Measurements from ENCODE around the gene AKAP13. TPM values are rescaled to one million over a fixed set of nuclear protein-coding genes. Genes with fewer than 3 reads are reported as not detected.
A peak's percentile ranks its signal among the peaks of the same experiment; 100 is the strongest.

Gene AKAP13
- total RNA-seq, 1 experiment from 2014 or later: 47.3 TPM

GRCh38 chr15:85509973-85510372 lies 129.6 kb downstream of the AKAP13 start:
- H2BK12ac ChIP-seq (ENCODE audit: insufficient read length, low read depth, low read length): no peak overlapping the region
- Mint-ChIP-seq H3K9me3 (no peaks in the 10 kb centered on the region), H3K4me3 (no peak overlapping the region), H3K27ac (peak overlapping the region in 1 of 3 experiments; percentile 71; a peak in 1 of 7 replicates), H3K4me1 (peaks cover 11 to 15% of the 10 kb centered on the region in 2 experiments), H3K36me3 (ENCODE audit: insufficient read depth in 1 of 3, low read depth in 3 of 3) (no peaks in the 10 kb centered on the region), H3K27me3 (ENCODE audit: low read depth) (no peaks in the 10 kb centered on the region)
- H2BK15ac ChIP-seq (ENCODE audit: low read depth, low read length): no peak overlapping the region
- no peaks in the 10 kb centered on the region for H3K9me3 ChIP-seq (ENCODE audit: control insufficient read depth, low read depth, low read length)
- no peak overlapping the region for H2BK20ac ChIP-seq (ENCODE audit: low read depth, low read length, poor library complexity, severe bottlenecking)
- no peaks in the 10 kb centered on the region for H3K23me2 ChIP-seq (ENCODE audit: insufficient read length, low read depth, low read length, poor library complexity, severe bottlenecking)
- H3T11ph ChIP-seq (ENCODE audit: low read length): no peak overlapping the region
- no peak overlapping the region for H2AFZ ChIP-seq (ENCODE audit: low read length)
- H2AK5ac ChIP-seq (ENCODE audit: insufficient read length, low read length): no peak overlapping the region
- no peak overlapping the region for H3K18ac ChIP-seq (ENCODE audit: insufficient read length, low read depth, low read length)
- no peaks in the 10 kb centered on the region; the same call in 1 of the 2 replicates for H3K79me2 ChIP-seq (ENCODE audit: insufficient read depth, low read length)
- no peak overlapping the region for H3K14ac ChIP-seq (ENCODE audit: insufficient read depth, low read length)
- H3K4ac ChIP-seq (ENCODE audit: low read depth, low read length): no peak overlapping the region
- H3K79me1 ChIP-seq (ENCODE audit: insufficient read depth, low read depth, low read length, poor library complexity, severe bottlenecking): no peaks in the 10 kb centered on the region
- TF ChIP-seq CTCF (conservative IDR thresholded peaks at IDR 0.05): no peak
- no peak overlapping the region for H3K4me2 ChIP-seq (ENCODE audit: insufficient read depth, insufficient read length, low read length)
- no peak overlapping the region for H3K56ac ChIP-seq (ENCODE audit: insufficient read length, low read depth, low read length)
- peaks cover 3% of the 10 kb centered on the region; the same call in 1 of the 2 replicates for H3K4me1 ChIP-seq (ENCODE audit: insufficient read depth, low read length)
- H3K27me3 ChIP-seq (ENCODE audit: insufficient read depth, low read length): no peaks in the 10 kb centered on the region
- no peaks in the 10 kb centered on the region for H4K20me1 ChIP-seq (ENCODE audit: control insufficient read depth, insufficient read depth, insufficient read length)
- no peak overlapping the region for H2BK120ac ChIP-seq (ENCODE audit: low read depth, low read length, poor library complexity, severe bottlenecking)
- no peak overlapping the region for H4K5ac ChIP-seq (ENCODE audit: insufficient read length, low read depth, low read length)
- H3K27ac ChIP-seq (ENCODE audit: insufficient read length, low read depth, low read length): no peak overlapping the region
- H4K8ac ChIP-seq (replicated peaks; ENCODE audit: insufficient read length, low read depth, low read length): no peak overlapping the region
- whole genome bisulfite sequencing (ENCODE audit: extremely low coverage, insufficient read length, low lambda C conversion rate): no CpG with 5 or more reads among the region's 3 CpGs
- no peak overlapping the region for H3K23ac ChIP-seq (ENCODE audit: insufficient read length, low read depth, low read length)
- DNase-seq: no peak
- no peak overlapping the region for H3K9ac ChIP-seq (ENCODE audit: extremely low read depth, insufficient read length, low read length)
- no peak overlapping the region for H2BK5ac ChIP-seq (ENCODE audit: insufficient read length, low read length)
- H4K91ac ChIP-seq (ENCODE audit: insufficient read length, low read depth, low read length): no peak overlapping the region
